HCT116 (cell line): Measurements from ENCODE around the gene NACC2. TPM values are rescaled to one million over a fixed set of nuclear protein-coding genes. Genes with fewer than 3 reads are reported as not detected.

Experiments used
- ATAC-seq: fragments of 200-7000 bp; cut with Tn5 transposase; 2 replicates; pipeline ENCODE4 v1.9.1; 2020; ENCODE audit warnings: mild to moderate bottlenecking, moderate library complexity
- BruUV-seq: library from RNA; stranded (reverse); fragments of 400-500 nt; replicated peaks from 2 replicates; lab custom pipeline; 2021; lab: Mats Ljungman, UMichigan
- CTCF ChIA-PET: fragments of 300-600 bp; sonication (Branson Sonifier 250); formaldehyde crosslinking; loops from one replicate; lab custom pipeline; 2021; ENCODE audit warnings: antibody characterized with exemption; lab: Charles Lee
- POLR2A ChIA-PET: fragments of 300-600, 350-600 bp; sonication (Branson Sonifier 250); formaldehyde crosslinking; loops from one replicate; lab custom pipeline; 2021; ENCODE audit warnings: antibody characterized with exemption; lab: Charles Lee
- RAD21 ChIA-PET, 2 experiments: fragments of 300-600 bp; sonication (Branson Sonifier 250); formaldehyde crosslinking; loops; one replicate each; lab custom pipeline; 2023; ENCODE audit warnings: low total read pairs in 2 of 2; ENCODE audit not compliant: uncharacterized antibody in 2 of 2, unreplicated experiment in 2 of 2, low non-redundant PET in 1 of 2; lab: Charles Lee
- DNase-seq: peaks from one replicate; pipeline ENCODE4 v3.0.0-alpha.2; 2010; ENCODE audit warnings: low read depth, low spot score
- H2AFZ ChIP-seq: fragments of 200-600 bp; shearing (Covaris generic), sonication (generic); 2 replicates; pipeline ENCODE4 v1.6.1; 2017; ENCODE audit warnings: low read depth, mixed run types, mixed read lengths, antibody characterized with exemption, low read length; ENCODE audit not compliant: poor library complexity, severe bottlenecking
- H3K27ac ChIP-seq: 2 replicates; pipeline ENCODE4 v1.5.1; 2012; ENCODE audit warnings: low read depth, low read length
- H3K27me3 ChIP-seq: fragments of 200-600 bp; sonication (generic); 2 replicates; pipeline ENCODE4 v1.6.1; 2016; ENCODE audit warnings: mixed run types, low read length, mixed read lengths; ENCODE audit not compliant: insufficient read depth
- H3K36me3 ChIP-seq, 2 experiments: fragments of 200-500 bp in 1 of 2; fragments of 200-600 bp in 1 of 2; sonication (Bioruptor generic) in 1 of 2; sonication (generic) in 1 of 2; 2 replicates each; pipeline versions ENCODE4 v1.5.1 to v1.6.1; 2014 to 2016; ENCODE audit warnings: low read length in 2 of 2, inconsistent platforms in 1 of 2, mixed read lengths in 1 of 2, mixed run types in 1 of 2; ENCODE audit not compliant: insufficient read depth in 2 of 2, control insufficient read depth in 1 of 2
- H3K4me1 ChIP-seq, 2 experiments: fragments of 200-600 bp in 1 of 2; sonication (generic) in 1 of 2; 2 replicates each; pipeline versions ENCODE4 v1.5.1 to v1.6.1; 2012 to 2017; ENCODE audit warnings: low read length in 2 of 2, inconsistent platforms in 1 of 2, mild to moderate bottlenecking in 1 of 2, mixed read lengths in 1 of 2, mixed run types in 1 of 2, moderate library complexity in 1 of 2; ENCODE audit not compliant: insufficient read depth in 2 of 2, control insufficient read depth in 1 of 2
- H3K4me2 ChIP-seq: fragments of 200-600 bp; sonication (generic); 2 replicates; pipeline ENCODE4 v1.6.1; 2017; ENCODE audit warnings: mixed run types, low read length, mixed read lengths
- H3K4me3 ChIP-seq, 2 experiments: fragments of 200-600 bp in 1 of 2; sonication (generic) in 1 of 2; replicated peaks in 1 of 2; 2 replicates each; pipeline ENCODE4 v1.5.1; 2011 to 2016; ENCODE audit warnings: low read length in 2 of 2, control low read depth in 1 of 2, low read depth in 1 of 2, mild to moderate bottlenecking in 1 of 2, mixed read lengths in 1 of 2, mixed run types in 1 of 2
- H3K79me2 ChIP-seq: fragments of 200-600 bp; sonication (generic); 2 replicates; pipeline ENCODE4 v1.6.1; 2017; ENCODE audit warnings: mild to moderate bottlenecking, mixed run types, low read length, moderate library complexity, mixed read lengths; ENCODE audit not compliant: insufficient read depth
- H3K9ac ChIP-seq: fragments of 200-600 bp; sonication (generic); 2 replicates; pipeline ENCODE4 v1.6.1; 2016; ENCODE audit warnings: low read length, mixed read lengths
- H3K9me2 ChIP-seq: fragments of 200-600 bp; sonication (generic), shearing (Covaris generic); 2 replicates; pipeline ENCODE4 v1.6.1; 2017; ENCODE audit warnings: mixed run types, mild to moderate bottlenecking, moderate library complexity; ENCODE audit not compliant: insufficient read depth
- H3K9me3 ChIP-seq, 2 experiments: fragments of 200-500 bp in 1 of 2; fragments of 200-600 bp in 1 of 2; sonication (Bioruptor generic) in 1 of 2; sonication (generic) in 1 of 2; 2 replicates each; pipeline ENCODE4 v1.6.1; 2014 to 2017; ENCODE audit warnings: low read length in 2 of 2, mixed read lengths in 2 of 2, inconsistent platforms in 1 of 2, low read depth in 1 of 2, mild to moderate bottlenecking in 1 of 2, mixed run types in 1 of 2, moderate library complexity in 1 of 2; ENCODE audit not compliant: control insufficient read depth in 1 of 2, insufficient read depth in 1 of 2
- H4K20me1 ChIP-seq: fragments of 200-600 bp; sonication (generic), shearing (Covaris generic); 2 replicates; pipeline ENCODE4 v1.6.1; 2017; ENCODE audit warnings: mixed run types, mild to moderate bottlenecking, moderate library complexity; ENCODE audit not compliant: insufficient read depth
- CBX3 ChIP-seq: IDR thresholded peaks from 2 replicates; pipeline ENCODE4 v1.6.1; 2012; ENCODE audit warnings: low read depth
- CTCF ChIP-seq, 3 experiments: fragments of 200-600 bp in 1 of 3; sonication (generic) in 1 of 3; IDR thresholded peaks in 2 of 3; conservative IDR thresholded peaks in 1 of 3; 2 replicates each; pipeline ENCODE4 v1.5.1; 2012 to 2017; ENCODE audit warnings: low read depth in 2 of 3, low read length in 2 of 3, antibody characterized with exemption in 1 of 3, borderline replicate concordance in 1 of 3, control low read depth in 1 of 3, mild to moderate bottlenecking in 1 of 3, mixed read lengths in 1 of 3, mixed run types in 1 of 3, moderate library complexity in 1 of 3; ENCODE audit not compliant: insufficient read depth in 1 of 3
- FOSL1 ChIP-seq: IDR thresholded peaks from 2 replicates; pipeline ENCODE4 v1.6.1; 2012; ENCODE audit warnings: low read depth
- JUND ChIP-seq: IDR thresholded peaks from 2 replicates; pipeline ENCODE4 v1.6.1; 2012
- POLR2AphosphoS5 ChIP-seq: IDR thresholded peaks from 2 replicates; pipeline ENCODE4 v1.6.1; 2011; ENCODE audit warnings: mild to moderate bottlenecking, low read depth, low read length, moderate library complexity
- REST ChIP-seq: IDR thresholded peaks from 2 replicates; pipeline ENCODE4 v1.6.1; 2012; ENCODE audit warnings: low read depth
- SP1 ChIP-seq: IDR thresholded peaks from 2 replicates; pipeline ENCODE4 v1.6.1; 2012; ENCODE audit warnings: low read depth
- SRF ChIP-seq: IDR thresholded peaks from 2 replicates; pipeline ENCODE4 v1.6.1; 2012; ENCODE audit warnings: low read depth
- YY1 ChIP-seq: IDR thresholded peaks from 2 replicates; pipeline ENCODE4 v1.6.1; 2011; ENCODE audit warnings: low read length, low read depth, moderate library complexity, mild to moderate bottlenecking; ENCODE audit not compliant: insufficient replicate concordance; ENCODE audit errors: extremely low read depth
- ZBTB33 ChIP-seq: IDR thresholded peaks from 2 replicates; pipeline ENCODE4 v1.6.1; 2011; ENCODE audit warnings: mild to moderate bottlenecking, low read length, moderate library complexity; ENCODE audit not compliant: insufficient replicate concordance; ENCODE audit errors: extremely low read depth
- intact Hi-C: fragments of 100-400 bp; cut with micrococcal nuclease; formaldehyde crosslinking; loops from 2 replicates; pipeline ENCODE4 v1.10.0; 2022
- total RNA-seq: library from RNA; stranded (reverse); gene quantifications from one replicate; pipeline ENCODE4 v1.2.1, GENCODE V29; 2021; ENCODE audit not compliant: unreplicated experiment

The NACC2 gene
- total RNA-seq, 1 experiment from 2014 or later = 27.8 TPM

- no peaks in the 10 kb centered on the region for H3K27me3 ChIP-seq
- ChIA-PET CTCF (no interaction called here), POLR2A (no interaction called here), RAD21 (no interaction called here)
- intact Hi-C loops = no loop called here
- no TSS peak for BruUV-seq
- no peaks in the 10 kb centered on the region for H3K9me2 ChIP-seq
- TF ChIP-seq REST (no peak), CTCF (IDR thresholded peaks at IDR 0.05 in 2 of 3, conservative IDR thresholded peaks at IDR 0.05 in 1 of 3; ENCODE audit: borderline replicate concordance in 1 of 3, insufficient read depth in 1 of 3, low read depth in 2 of 3, low read length in 2 of 3) (no peak), ZBTB33 (no peak), FOSL1 (no peak), SP1 (no peak), JUND (no peak), CBX3 (no peak), YY1 (no peak), SRF (no peak), POLR2AphosphoS5 (no peak)
- H3K4me1 ChIP-seq = no peaks in the 10 kb centered on the region
- peaks cover 59% of the 10 kb centered on the region for H3K79me2 ChIP-seq
- H4K20me1 ChIP-seq = no peaks in the 10 kb centered on the region
- no peak for ATAC-seq
- no peak overlapping the region for H3K4me2 ChIP-seq
- H3K4me3 ChIP-seq = no peak overlapping the region
- H3K27ac ChIP-seq = no peak overlapping the region
- H2AFZ ChIP-seq = no peak overlapping the region
- no peak overlapping the region for H3K9ac ChIP-seq
- peaks cover 0 to 19% of the 10 kb centered on the region in 2 experiments; a peak in 2 of 4 replicates for H3K36me3 ChIP-seq
- no peak for DNase-seq
- peaks cover 0 to 4% of the 10 kb centered on the region in 2 experiments; a peak in 2 of 4 replicates for H3K9me3 ChIP-seq
Measured at GRCh38 chr9:136029556-136029955, 65.5 kb downstream of the NACC2 start.
